HG02642 (cell line): ENCODE measurements around the gene STARD9.
"Not testable (repeated sequence)": the region's sequence is repeated elsewhere in the genome, so short reads cannot be mapped to it uniquely, and the experiment has no call there.

ENCODE experiments used
- ATAC-seq: cut with Tn5 transposase; IDR thresholded peaks from one replicate; pipeline ENCODE4 v1.9.1; 2021; ENCODE audit warnings: mild to moderate bottlenecking; ENCODE audit not compliant: unreplicated experiment, poor library complexity

STARD9 gene

DNA sequence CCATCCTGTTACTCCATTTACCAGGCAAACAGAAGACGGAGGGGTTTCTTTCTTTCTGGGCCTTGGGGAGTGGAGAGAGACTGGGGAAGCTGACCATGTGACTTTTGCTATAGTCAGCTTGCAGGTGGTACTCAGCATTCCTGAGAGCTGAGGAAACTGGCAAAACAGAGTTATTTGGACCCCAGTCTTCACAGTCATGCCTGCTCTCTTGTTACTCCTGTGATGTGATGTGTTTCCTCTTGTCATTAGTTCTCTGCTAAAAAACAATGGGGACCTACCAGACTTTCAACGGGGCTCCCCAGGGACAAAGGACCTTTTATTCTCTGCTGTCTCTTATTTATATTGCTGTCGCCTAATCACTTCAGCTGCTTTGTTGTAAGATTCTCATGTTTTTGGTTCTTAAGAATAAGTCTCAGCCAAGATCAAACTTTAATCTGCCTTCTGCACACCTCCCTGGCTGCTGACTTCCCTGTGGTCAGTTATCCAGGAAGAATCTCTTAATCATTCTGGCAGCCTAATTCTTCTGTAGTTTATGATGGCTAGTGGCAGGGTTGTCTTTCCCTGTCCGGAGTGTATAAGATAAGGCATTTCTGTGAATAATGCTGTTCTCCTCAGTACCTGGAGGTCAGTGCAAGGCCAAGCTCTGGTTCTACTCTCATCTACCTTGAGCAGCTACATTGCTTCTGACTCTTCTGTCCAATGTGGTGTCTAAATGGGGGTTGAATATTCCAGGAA is 8.8 kb downstream of the STARD9 start:
- no peak for ATAC-seq

DNA sequence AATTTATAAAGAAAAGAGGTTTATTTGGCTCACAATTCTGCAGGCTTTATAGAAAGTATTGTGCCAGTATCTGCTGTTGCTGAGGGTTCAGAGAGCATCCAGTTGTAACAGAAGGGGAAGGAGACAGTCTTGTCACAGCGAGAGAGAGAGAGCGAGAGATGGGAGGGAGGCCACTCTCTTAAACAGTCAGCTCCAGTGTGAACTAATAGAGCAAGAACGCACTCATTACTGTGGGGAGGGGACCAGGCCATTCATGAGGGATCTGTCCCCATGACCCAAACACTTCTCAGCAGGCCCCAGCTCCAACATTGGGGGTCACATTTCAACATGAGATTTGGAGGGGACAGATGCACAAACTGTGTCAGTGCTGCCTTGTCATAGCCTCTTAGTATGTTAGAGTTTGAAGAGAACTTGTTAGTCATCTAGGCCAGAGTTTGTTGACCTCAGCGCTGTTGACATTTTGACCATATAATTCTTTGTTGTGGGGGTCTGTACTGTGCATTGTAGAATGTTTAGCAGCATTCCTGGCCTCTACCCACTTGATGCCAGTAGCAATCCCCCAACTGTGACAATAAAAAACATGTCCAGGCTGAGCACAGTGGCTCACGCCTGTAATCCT is 15.3 kb downstream of the STARD9 start:
- no peak for ATAC-seq

GRCh38 chr15:42591238-42591934 is 16.0 kb downstream of the STARD9 start:
- no peak for ATAC-seq

DNA sequence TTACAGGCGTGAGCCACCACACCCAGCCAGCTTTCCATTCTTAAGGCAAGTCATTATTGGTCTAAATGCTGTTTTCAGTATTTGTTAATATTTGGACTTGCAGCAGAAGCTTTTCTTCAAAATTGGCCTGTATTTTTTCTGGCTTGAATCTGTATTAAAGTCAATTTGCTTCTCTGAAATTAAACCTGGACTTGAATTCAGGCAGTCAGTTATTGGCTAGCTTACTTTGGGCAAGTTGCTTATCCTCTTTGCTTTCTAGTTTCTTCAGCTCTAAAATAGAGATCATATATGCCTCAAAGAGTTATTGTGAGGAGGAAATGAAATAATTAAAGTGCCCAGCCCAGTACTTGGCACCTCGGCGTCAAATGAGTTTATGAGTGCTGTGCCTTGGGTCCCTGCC is 17.3 kb downstream of the STARD9 start:
- no peak for ATAC-seq

DNA sequence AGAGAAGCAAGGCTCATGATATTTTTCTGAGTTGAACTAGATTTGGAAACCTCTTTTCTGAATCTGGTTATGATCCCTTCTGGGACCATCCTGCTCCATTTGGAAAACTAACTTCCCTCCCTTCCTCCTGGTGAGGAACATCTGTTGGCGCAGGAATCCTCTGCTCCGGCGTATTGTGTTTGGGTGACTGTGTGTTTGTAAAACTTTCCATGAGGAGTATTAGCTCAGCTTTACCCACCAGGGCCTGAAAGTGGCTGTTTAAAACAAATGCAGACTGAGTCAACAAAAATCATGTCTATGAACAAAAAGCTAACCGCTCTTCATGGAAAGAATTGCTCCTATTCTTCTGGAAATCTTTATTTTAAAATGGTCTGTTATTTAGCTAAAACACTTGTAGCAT is 17.7 kb downstream of the STARD9 start:
- ATAC-seq: no peak

DNA sequence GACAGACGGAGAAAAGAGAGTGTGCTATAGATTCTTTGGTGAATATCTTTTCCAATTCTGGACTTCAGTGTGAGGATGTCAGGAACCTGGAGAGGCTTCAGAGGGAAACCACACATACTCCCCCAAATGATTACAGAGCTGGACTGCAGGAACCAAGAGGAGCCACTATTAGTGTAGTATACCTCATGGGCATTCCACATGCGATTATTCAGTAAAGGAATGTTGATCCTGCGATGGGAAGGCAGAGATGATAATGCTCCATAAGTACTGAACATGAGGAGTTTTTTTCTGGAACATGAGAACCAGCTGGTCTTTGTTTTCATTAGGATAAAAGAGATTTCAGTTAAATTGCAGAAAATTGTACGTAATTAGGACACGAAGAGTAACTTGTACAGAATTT is 18.7 kb downstream of the STARD9 start:
- ATAC-seq: no peak

- no peak for ATAC-seq
These were observed 20.3 kb downstream of the STARD9 start for GRCh38 chr15:42595626-42596240.

DNA sequence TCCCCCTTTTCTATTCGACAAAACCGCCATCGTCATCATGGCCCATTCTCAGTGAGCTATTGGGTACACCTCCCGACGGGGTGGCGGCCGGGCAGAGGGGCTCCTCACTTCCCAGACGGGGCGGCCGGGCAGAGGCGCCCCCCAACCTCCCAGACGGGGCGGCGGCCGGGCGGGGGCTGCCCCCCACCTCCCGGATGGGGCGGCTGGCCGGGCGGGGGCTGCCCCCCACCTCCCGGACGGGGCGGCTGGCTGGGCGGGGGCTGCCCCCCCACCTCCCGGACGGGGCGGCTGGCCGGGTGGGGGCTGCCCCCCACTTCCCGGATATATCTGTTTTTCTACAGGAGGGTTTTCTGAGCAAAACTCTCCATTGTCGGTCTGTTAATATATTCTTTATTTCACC is 25.9 kb downstream of the STARD9 start:
- ATAC-seq: not testable (repeated sequence)

- ATAC-seq: no peak
These were observed 27.1 kb downstream of the STARD9 start for GRCh38 chr15:42602501-42602900.

DNA sequence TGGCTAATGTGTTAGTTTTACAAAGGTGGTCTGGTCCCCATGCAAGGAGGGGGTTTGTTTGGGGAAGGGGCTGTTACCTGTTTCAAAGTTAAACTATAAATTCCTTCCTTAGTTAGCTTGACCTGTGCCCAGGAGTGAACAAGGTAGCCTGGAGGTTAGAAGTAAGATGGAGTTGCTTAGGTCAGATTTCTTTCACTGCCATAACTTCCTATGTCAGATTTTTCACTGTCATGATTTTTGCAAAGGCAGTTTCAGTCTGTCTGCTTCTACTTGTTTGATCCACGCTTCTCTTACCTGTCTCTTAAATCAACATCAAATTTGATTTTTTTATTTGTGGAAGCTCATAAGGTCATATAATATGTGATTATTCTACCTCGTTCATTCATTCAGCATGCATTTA is 28.6 kb downstream of the STARD9 start:
- no peak for ATAC-seq

- ATAC-seq: no peak
These were observed 29.7 kb downstream of the STARD9 start for GRCh38 chr15:42604894-42605744.

- ATAC-seq: no peak
These were observed 30.4 kb downstream of the STARD9 start for GRCh38 chr15:42605796-42606195.

DNA sequence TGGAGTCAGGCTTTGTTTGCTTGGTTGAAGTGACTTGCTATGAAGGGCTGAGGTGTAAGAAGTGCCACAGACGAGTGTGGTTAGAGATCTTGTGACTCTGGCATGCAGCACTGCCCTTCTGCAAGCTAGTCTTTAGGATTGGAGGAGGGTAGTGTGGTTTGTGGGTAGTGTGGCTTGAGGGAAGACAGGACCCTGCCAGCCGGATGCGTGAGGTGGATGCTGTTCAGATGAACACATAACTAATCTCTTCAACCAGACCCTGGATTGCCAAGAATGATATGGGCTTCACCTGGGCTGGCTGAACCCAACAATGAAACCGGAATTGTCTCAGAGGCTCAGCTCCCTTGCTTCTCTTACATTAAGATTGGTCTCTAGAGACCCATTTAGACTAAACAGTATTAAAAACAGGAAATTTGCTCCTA is 32.7 kb downstream of the STARD9 start:
- peak; percentile 58 for ATAC-seq

DNA sequence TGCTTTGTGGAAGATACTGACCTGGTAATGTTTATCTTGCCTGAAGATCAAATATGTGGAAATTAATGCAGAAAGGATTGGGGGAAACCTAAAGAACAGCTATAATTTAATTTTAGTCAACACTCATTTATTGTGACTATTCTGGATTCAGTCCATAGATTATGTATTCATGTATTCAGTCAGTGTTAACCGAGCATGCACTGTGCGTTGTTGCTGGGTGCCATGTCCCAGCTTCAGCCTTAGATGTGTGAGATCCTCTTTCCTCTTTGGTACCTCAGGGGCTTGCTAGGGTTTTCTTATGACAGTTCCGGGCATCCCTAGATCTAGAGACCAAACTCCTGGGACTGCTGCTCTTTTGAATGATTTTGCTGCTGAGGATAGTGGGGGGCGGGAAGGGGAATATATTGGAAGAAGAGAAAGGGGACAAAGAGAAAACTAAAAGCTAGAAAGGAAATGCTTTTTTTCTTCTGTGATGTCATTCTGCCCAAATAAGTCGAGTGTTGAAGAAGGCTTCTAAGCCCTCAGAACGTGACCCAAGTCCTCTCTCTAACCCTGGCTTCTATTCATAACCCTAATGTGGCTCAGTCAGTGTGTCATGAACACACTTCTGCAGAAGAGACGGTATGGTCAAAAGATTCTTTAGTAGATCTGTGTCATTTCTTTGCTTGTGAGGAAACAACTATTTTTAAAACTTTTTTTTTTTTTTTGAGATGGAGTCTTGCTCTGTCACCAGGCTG is 33.5 kb downstream of the STARD9 start:
- ATAC-seq: no peak

- no peak for ATAC-seq
These were observed 36.1 kb downstream of the STARD9 start for GRCh38 chr15:42611532-42611931.

DNA sequence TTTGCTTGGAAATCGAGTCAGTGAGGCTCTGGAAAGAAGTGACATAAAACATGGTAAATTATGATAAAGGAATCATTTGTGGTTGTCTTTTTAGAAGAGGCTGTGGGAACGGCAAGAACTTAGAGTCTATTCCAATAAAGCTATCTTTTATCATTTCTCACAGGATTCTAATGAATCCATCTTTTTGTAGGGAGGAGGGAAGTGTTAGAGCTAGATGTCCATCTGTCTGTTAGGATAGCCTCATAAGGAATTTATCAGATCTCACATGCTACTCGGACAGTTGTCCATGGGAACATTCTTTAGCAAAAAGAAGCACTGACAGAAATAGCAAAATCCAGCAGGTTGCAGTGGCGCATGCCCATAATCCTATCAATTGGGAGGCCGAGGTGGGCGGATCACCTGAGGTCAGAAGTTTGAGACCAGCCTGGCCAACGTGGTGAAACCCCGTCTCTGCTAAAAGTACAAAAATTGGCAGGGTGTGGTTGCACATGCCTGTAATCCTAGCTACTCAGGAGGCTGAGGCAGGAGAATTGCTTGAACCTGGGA is 37.0 kb downstream of the STARD9 start:
- no peak for ATAC-seq

GRCh38 chr15:42616107-42616506 is 40.7 kb downstream of the STARD9 start:
- no peak for ATAC-seq

GRCh38 chr15:42619656-42620371 is 44.4 kb downstream of the STARD9 start:
- no peak for ATAC-seq

GRCh38 chr15:42621386-42621785 is 46.0 kb downstream of the STARD9 start:
- ATAC-seq: no peak
